Measurements from ENCODE around the gene HOXC6.

HOXC6 gene

DNA sequence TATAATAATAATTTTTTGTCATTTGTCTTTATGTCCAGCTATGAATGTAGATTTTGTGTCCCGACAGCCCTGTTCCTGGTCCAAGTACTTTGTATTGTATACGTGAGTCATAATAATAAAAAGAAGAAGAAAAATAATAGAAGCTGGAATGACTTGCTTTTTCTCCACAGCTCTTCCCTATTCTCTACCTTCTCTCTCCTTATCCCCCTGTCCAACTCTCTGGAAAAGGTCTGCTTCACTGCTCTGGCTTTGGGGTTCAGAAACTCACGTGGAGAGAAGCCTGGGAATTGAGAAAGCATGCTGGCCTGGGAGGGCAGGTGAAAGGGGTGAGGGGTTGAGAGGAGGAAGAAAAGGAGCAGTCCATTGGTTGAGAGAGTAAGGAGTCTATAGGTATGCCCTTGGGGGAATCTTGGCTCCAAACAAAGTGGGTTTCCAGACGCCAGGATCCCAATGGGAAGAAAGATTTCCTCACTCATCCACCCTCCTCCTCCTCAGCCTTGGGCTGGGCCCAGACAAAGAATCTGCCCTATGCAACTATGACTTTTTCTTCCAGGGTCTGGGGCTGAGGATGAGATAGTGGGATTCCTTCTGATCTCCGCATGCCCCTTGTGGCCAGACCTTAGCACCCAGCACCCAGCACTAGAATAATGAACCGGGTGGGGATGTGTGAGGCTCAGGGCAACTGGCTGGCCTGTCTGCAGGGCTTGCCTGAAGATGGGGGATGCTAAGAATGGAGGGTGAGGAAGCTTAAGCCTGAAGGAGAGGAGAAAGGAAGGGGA lies 15.4 kb upstream of the HOXC6 start:
- 20% methylated on average over 6 of the region's 6 CpGs for WGBS
- H3K27me3 ChIP-seq (ENCODE audit: insufficient read depth, low read length) = peaks cover 100% of the 10 kb centered on the region
- H3K36me3 ChIP-seq (ENCODE audit: insufficient read depth, low read length) = no peaks in the 10 kb centered on the region
- no peak overlapping the region for H3K4me3 ChIP-seq (ENCODE audit: low read length)
- H3K9me3 ChIP-seq (ENCODE audit: insufficient read depth, low read depth, low read length) = no peaks in the 10 kb centered on the region
- H3K9ac ChIP-seq (ENCODE audit: low read depth, low read length) = no peak overlapping the region
- H3K27ac ChIP-seq (ENCODE audit: low read depth, low read length) = no peak overlapping the region
- H3K4me1 ChIP-seq (ENCODE audit: insufficient read depth, low read length) = peaks cover 6% of the 10 kb centered on the region; the same call in 1 of the 2 replicates

GRCh38 chr12:54014377-54015017 lies 13.7 kb upstream of the HOXC6 start:
- WGBS = 6% methylated on average over 33 of the region's 36 CpGs
- peaks cover 100% of the 10 kb centered on the region for H3K27me3 ChIP-seq (ENCODE audit: insufficient read depth, low read length)
- H3K9ac ChIP-seq (ENCODE audit: low read depth, low read length) = no peak overlapping the region
- H3K4me3 ChIP-seq (ENCODE audit: low read length) = no peak overlapping the region
- no peaks in the 10 kb centered on the region for H3K9me3 ChIP-seq (ENCODE audit: insufficient read depth, low read depth, low read length)
- H3K4me1 ChIP-seq (ENCODE audit: insufficient read depth, low read length) = peaks cover 11% of the 10 kb centered on the region; the same call in 1 of the 2 replicates
- no peaks in the 10 kb centered on the region for H3K36me3 ChIP-seq (ENCODE audit: insufficient read depth, low read length)
- H3K27ac ChIP-seq (ENCODE audit: low read depth, low read length) = no peak overlapping the region

GRCh38 chr12:54015018-54015931 lies 13.0 kb upstream of the HOXC6 start:
- Histone ChIP-seq H3K36me3 (ENCODE audit: insufficient read depth, low read length) (no peaks in the 10 kb centered on the region), H3K4me1 (ENCODE audit: insufficient read depth, low read length) (peaks cover 17% of the 10 kb centered on the region; the same call in 1 of the 2 replicates), H3K4me3 (ENCODE audit: low read length) (no peak overlapping the region), H3K9ac (ENCODE audit: low read depth, low read length) (no peak overlapping the region), H3K27ac (ENCODE audit: low read depth, low read length) (no peak overlapping the region), H3K9me3 (ENCODE audit: insufficient read depth, low read depth, low read length) (no peaks in the 10 kb centered on the region), H3K27me3 (ENCODE audit: insufficient read depth, low read length) (peaks cover 100% of the 10 kb centered on the region)
- WGBS = 21% methylated on average over 20 of the region's 23 CpGs

GRCh38 chr12:54016051-54016450 lies 12.2 kb upstream of the HOXC6 start:
- Histone ChIP-seq H3K4me3 (ENCODE audit: low read length) (no peak overlapping the region), H3K27me3 (ENCODE audit: insufficient read depth, low read length) (peaks cover 100% of the 10 kb centered on the region), H3K27ac (ENCODE audit: low read depth, low read length) (no peak overlapping the region), H3K36me3 (ENCODE audit: insufficient read depth, low read length) (no peaks in the 10 kb centered on the region), H3K4me1 (ENCODE audit: insufficient read depth, low read length) (peaks cover 17% of the 10 kb centered on the region; the same call in 1 of the 2 replicates), H3K9me3 (ENCODE audit: insufficient read depth, low read depth, low read length) (no peaks in the 10 kb centered on the region), H3K9ac (ENCODE audit: low read depth, low read length) (no peak overlapping the region)
- 43% methylated on average over 2 of the region's 3 CpGs for WGBS

DNA sequence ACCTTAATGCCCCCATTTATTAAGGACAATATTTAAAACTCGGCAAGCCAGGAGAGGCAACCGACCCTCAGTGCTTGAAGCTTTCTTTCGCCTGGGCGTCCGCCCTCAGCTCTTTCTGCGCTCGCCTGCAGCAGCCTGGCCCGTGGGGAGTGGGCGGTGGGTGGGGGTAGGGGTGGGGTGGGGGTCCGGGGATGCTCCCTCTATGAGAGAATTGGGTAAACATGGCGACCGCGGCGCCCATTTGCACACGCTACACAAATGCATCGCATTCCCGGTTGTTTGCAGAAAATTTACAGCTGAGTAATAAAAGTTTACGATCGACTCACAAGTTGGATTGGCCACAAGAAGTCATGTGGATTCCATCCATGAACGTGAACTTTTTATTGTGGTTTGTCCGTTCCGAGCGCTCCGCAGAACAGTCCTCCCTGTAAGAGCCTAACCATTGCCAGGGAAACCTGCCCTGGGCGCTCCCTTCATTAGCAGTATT lies 11.7 kb upstream of the HOXC6 start:
- Histone ChIP-seq H3K9ac (ENCODE audit: low read depth, low read length) (no peak overlapping the region), H3K27ac (ENCODE audit: low read depth, low read length) (no peak overlapping the region), H3K36me3 (ENCODE audit: insufficient read depth, low read length) (no peaks in the 10 kb centered on the region), H3K9me3 (ENCODE audit: insufficient read depth, low read depth, low read length) (no peaks in the 10 kb centered on the region), H3K4me1 (ENCODE audit: insufficient read depth, low read length) (peaks cover 17% of the 10 kb centered on the region; the same call in 1 of the 2 replicates), H3K27me3 (ENCODE audit: insufficient read depth, low read length) (peaks cover 100% of the 10 kb centered on the region), H3K4me3 (ENCODE audit: low read length) (no peak overlapping the region)
- WGBS = 5% methylated on average over 20 of the region's 25 CpGs

GRCh38 chr12:54017027-54017788 lies 11.0 kb upstream of the HOXC6 start:
- Histone ChIP-seq H3K4me3 (ENCODE audit: low read length) (peak overlapping the region; percentile 27; the same call in 1 of the 2 replicates), H3K9ac (ENCODE audit: low read depth, low read length) (no peak overlapping the region), H3K36me3 (ENCODE audit: insufficient read depth, low read length) (no peaks in the 10 kb centered on the region), H3K27ac (ENCODE audit: low read depth, low read length) (no peak overlapping the region), H3K27me3 (ENCODE audit: insufficient read depth, low read length) (peaks cover 100% of the 10 kb centered on the region), H3K9me3 (ENCODE audit: insufficient read depth, low read depth, low read length) (no peaks in the 10 kb centered on the region), H3K4me1 (ENCODE audit: insufficient read depth, low read length) (peaks cover 17% of the 10 kb centered on the region; the same call in 1 of the 2 replicates)
- 4% methylated on average over 21 of the region's 24 CpGs for WGBS

GRCh38 chr12:54017878-54018467 lies 10.3 kb upstream of the HOXC6 start:
- no peak overlapping the region for H3K27ac ChIP-seq (ENCODE audit: low read depth, low read length)
- peak overlapping the region; percentile 37 for H3K4me3 ChIP-seq (ENCODE audit: low read length)
- H3K36me3 ChIP-seq (ENCODE audit: insufficient read depth, low read length) = no peaks in the 10 kb centered on the region
- peaks cover 100% of the 10 kb centered on the region for H3K27me3 ChIP-seq (ENCODE audit: insufficient read depth, low read length)
- H3K9me3 ChIP-seq (ENCODE audit: insufficient read depth, low read depth, low read length) = no peaks in the 10 kb centered on the region
- no peak overlapping the region for H3K9ac ChIP-seq (ENCODE audit: low read depth, low read length)
- peaks cover 17% of the 10 kb centered on the region; the same call in 1 of the 2 replicates for H3K4me1 ChIP-seq (ENCODE audit: insufficient read depth, low read length)
- WGBS = under 1% methylated on average over 34 of the region's 34 CpGs

DNA sequence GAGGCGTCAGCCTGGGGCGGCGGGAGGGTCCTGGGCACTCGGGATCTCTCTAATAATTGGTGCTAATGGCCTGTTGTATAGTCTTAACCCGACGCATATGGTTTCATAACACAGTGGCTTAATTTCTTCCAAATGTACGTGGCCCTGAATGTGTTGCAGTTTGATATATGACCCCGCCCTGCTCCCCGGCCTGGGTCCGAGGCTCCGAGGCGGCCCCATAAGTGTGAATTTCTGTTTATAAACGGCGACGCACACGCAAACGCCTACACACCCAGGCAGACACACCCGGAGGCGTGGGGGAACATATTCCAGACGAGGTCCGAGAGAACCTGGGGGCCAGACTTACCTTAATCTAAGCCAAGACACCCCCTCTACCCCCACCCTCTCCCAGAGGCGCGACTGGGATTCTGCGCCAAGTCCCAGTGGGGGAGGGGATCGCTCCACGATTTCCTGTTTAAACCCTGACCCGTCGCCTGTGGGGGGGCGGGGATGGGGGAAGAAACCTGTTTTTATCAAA lies 9.7 kb upstream of the HOXC6 start:
- Histone ChIP-seq H3K36me3 (ENCODE audit: insufficient read depth, low read length) (no peaks in the 10 kb centered on the region), H3K27me3 (ENCODE audit: insufficient read depth, low read length) (peaks cover 100% of the 10 kb centered on the region), H3K9me3 (ENCODE audit: insufficient read depth, low read depth, low read length) (no peaks in the 10 kb centered on the region), H3K9ac (ENCODE audit: low read depth, low read length) (no peak overlapping the region), H3K27ac (ENCODE audit: low read depth, low read length) (no peak overlapping the region), H3K4me1 (ENCODE audit: insufficient read depth, low read length) (peaks cover 18% of the 10 kb centered on the region; the same call in 1 of the 2 replicates), H3K4me3 (ENCODE audit: low read length) (peak overlapping the region; percentile 37)
- WGBS = 6% methylated on average over 25 of the region's 29 CpGs

GRCh38 chr12:54019091-54019811 lies 9.0 kb upstream of the HOXC6 start:
- Histone ChIP-seq H3K9ac (ENCODE audit: low read depth, low read length) (no peak overlapping the region), H3K36me3 (ENCODE audit: insufficient read depth, low read length) (no peaks in the 10 kb centered on the region), H3K27ac (ENCODE audit: low read depth, low read length) (no peak overlapping the region), H3K4me3 (ENCODE audit: low read length) (peak overlapping the region; percentile 14; the same call in 1 of the 2 replicates), H3K4me1 (ENCODE audit: insufficient read depth, low read length) (peaks cover 19% of the 10 kb centered on the region; the same call in 1 of the 2 replicates), H3K9me3 (ENCODE audit: insufficient read depth, low read depth, low read length) (no peaks in the 10 kb centered on the region), H3K27me3 (ENCODE audit: insufficient read depth, low read length) (peaks cover 100% of the 10 kb centered on the region)
- WGBS = under 1% methylated on average over 36 of the region's 43 CpGs

Data from HUES64 (cell line).